T-cell (primary cell): ENCODE measurements around the gene TMEM129. TPM values are rescaled to one million over a fixed set of nuclear protein-coding genes. Genes with fewer than 3 reads are reported as not detected.

Experiments used
- ATAC-seq, 4 experiments: fragments of 200-7000 bp in 3 of 4; fragments of 150-1000 bp in 1 of 4; cut with Tn5 transposase; replicated peaks in 1 of 4; 1 replicate in 3 of 4; 2 replicates in 1 of 4; pipeline ENCODE4 v1.10.0; 2021; ENCODE audit warnings: moderate library complexity in 3 of 4, mild to moderate bottlenecking in 2 of 4, moderate number of reproducible peaks in 1 of 4
- CTCF ChIA-PET, 2 donors: fragments of 300-600 bp; sonication (Branson Sonifier 250); formaldehyde crosslinking; loops; one replicate each; lab custom pipeline; 2022; ENCODE audit warnings: antibody characterized with exemption in 2 of 2; lab: Charles Lee
- POLR2A ChIA-PET, 2 donors: fragments of 300-600 bp; sonication (Branson Sonifier 250); formaldehyde crosslinking; loops; one replicate each; lab custom pipeline; 2022; ENCODE audit warnings: antibody characterized with exemption in 2 of 2; lab: Charles Lee
- DNase-seq, 35 experiments: peaks; one replicate each; pipeline versions ENCODE4 v3.0.0 to v3.0.0-alpha.2; 2013 to 2023
- H3K27ac ChIP-seq: one replicate; pipeline ENCODE4 v1.5.1; 2013; ENCODE audit warnings: low read length
- H3K27me3 ChIP-seq, 2 experiments: replicated peaks in 1 of 2; 1 replicate in 1 of 2; 2 replicates in 1 of 2; pipeline versions ENCODE4 v1.6.1 to v1.7.0; 2013; ENCODE audit warnings: low read length in 1 of 2, mixed read lengths in 1 of 2; ENCODE audit not compliant: control insufficient read depth in 2 of 2, insufficient read depth in 2 of 2; ENCODE audit errors: extremely low read depth in 1 of 2
- H3K36me3 ChIP-seq, 2 donors: 1 replicate in 1 of 2; 2 replicates in 1 of 2; pipeline versions ENCODE4 v1.6.1 to v1.7.0; 2013; ENCODE audit warnings: low read length in 1 of 2; ENCODE audit not compliant: control insufficient read depth in 2 of 2, insufficient read depth in 1 of 2; ENCODE audit errors: extremely low read depth in 1 of 2
- H3K4me1 ChIP-seq, 2 experiments: 1 replicate in 1 of 2; 2 replicates in 1 of 2; pipeline versions ENCODE4 v1.6.1 to v1.7.0; 2013; ENCODE audit warnings: low read length in 2 of 2, mixed read lengths in 1 of 2; ENCODE audit not compliant: insufficient read depth in 2 of 2, control insufficient read depth in 1 of 2; ENCODE audit errors: extremely low read depth in 1 of 2
- H3K4me3 ChIP-seq, 2 donors: 1 replicate in 1 of 2; 2 replicates in 1 of 2; pipeline versions ENCODE4 v1.5.1 to v1.7.0; 2013; ENCODE audit warnings: mild to moderate bottlenecking in 2 of 2, low read length in 1 of 2, moderate library complexity in 1 of 2; ENCODE audit not compliant: control insufficient read depth in 1 of 2; ENCODE audit errors: extremely low read depth in 1 of 2
- H3K9me3 ChIP-seq: 2 replicates; pipeline ENCODE4 v1.7.0; 2013
- H3K27ac Mint-ChIP-seq, 2 donors: one replicate each; pipeline ENCODE4 v1.8.0; 2020 to 2021; ENCODE audit warnings: mild to moderate bottlenecking in 2 of 2, mixed read lengths in 2 of 2
- H3K27me3 Mint-ChIP-seq, 2 donors: one replicate each; pipeline ENCODE4 v1.8.0; 2021 to 2022; ENCODE audit warnings: mixed read lengths in 2 of 2
- H3K36me3 Mint-ChIP-seq: one replicate; pipeline ENCODE4 v1.8.0; 2021; ENCODE audit warnings: mixed read lengths
- H3K4me1 Mint-ChIP-seq, 3 donors: one replicate each; pipeline ENCODE4 v1.8.0; 2020 to 2022; ENCODE audit warnings: mixed read lengths in 3 of 3, mild to moderate bottlenecking in 1 of 3
- H3K4me3 Mint-ChIP-seq, 3 donors: one replicate each; pipeline ENCODE4 v1.8.0; 2020 to 2022; ENCODE audit warnings: mild to moderate bottlenecking in 3 of 3, mixed read lengths in 3 of 3, moderate library complexity in 3 of 3
- H3K9me3 Mint-ChIP-seq, 3 donors: one replicate each; pipeline ENCODE4 v1.8.0; 2020 to 2022; ENCODE audit warnings: mixed read lengths in 3 of 3
- WGBS: methylation state at CpG from one replicate; pipeline ENCODE4 v1.1.5; 2013; ENCODE audit warnings: missing lambda C conversion rate; ENCODE audit not compliant: insufficient coverage; 5-methylcytosine and 5-hydroxymethylcytosine counted together
- total RNA-seq, 35 experiments: library from RNA in 6 of 35; stranded (reverse) in 6 of 35; fragments of 120-200 nt in 1 of 35; gene quantifications; one replicate each; pipeline versions ENCODE4 v1.2.1 to v1.2.4 and lab custom pipeline; 2013 to 2026

The TMEM129 gene
- total RNA-seq, 5 donors from 2014 or later (not counting 1 experiment from before 2014, with no cell fraction given), result 22.9 to 49.4 (median 46.3) TPM

GRCh38 chr4:1750381-1751154, 29.4 kb upstream of the TMEM129 start:
- CTCF ChIA-PET, result interaction anchor here in 1 of 2 donors (0.6 kb wide), 1 partner anchor 571 kb away, joined by 8 read pairs; no protein-coding TSS in a partner anchor
- H3K9me3 Mint-ChIP-seq, result no peaks in the 10 kb centered on the region
- DNase-seq, result no peak
- ATAC-seq, result no peak
- H3K36me3 Mint-ChIP-seq, result no peaks in the 10 kb centered on the region
- POLR2A ChIA-PET, result no interaction called here
- Histone ChIP-seq H3K4me3 (no peak overlapping the region), H3K27ac (no peak overlapping the region), H3K36me3 (no peaks in the 10 kb centered on the region), H3K9me3 (no peaks in the 10 kb centered on the region), H3K4me1 (peaks cover 9 to 33% of the 10 kb centered on the region in 2 experiments), H3K27me3 (peaks cover 0 to 34% of the 10 kb centered on the region in 2 experiments)
- WGBS, result 89% methylated on average over 10 of the region's 18 CpGs
- H3K27ac Mint-ChIP-seq, result no peak overlapping the region
- peaks cover 0 to 5% (median 0%) of the 10 kb centered on the region in 3 donors for H3K4me1 Mint-ChIP-seq
- no peak overlapping the region for H3K4me3 Mint-ChIP-seq
- H3K27me3 Mint-ChIP-seq, result peaks cover 0 to 2% of the 10 kb centered on the region in 2 donors

- CTCF ChIA-PET, result interaction anchor here in 1 of 2 donors (0.6 kb wide), 1 partner anchor 570 kb away, joined by 8 read pairs; no protein-coding TSS in a partner anchor
- 60% methylated on average over 1 of the region's 14 CpGs for WGBS
- no peak for DNase-seq
- Histone ChIP-seq H3K36me3 (peaks cover 0 to under 1% of the 10 kb centered on the region in 2 donors), H3K4me3 (no peak overlapping the region), H3K4me1 (peaks cover 9 to 33% of the 10 kb centered on the region in 2 experiments), H3K27ac (no peak overlapping the region), H3K27me3 (peaks cover 0 to 34% of the 10 kb centered on the region in 2 experiments), H3K9me3 (no peaks in the 10 kb centered on the region)
- Mint-ChIP-seq H3K4me3 (no peak overlapping the region), H3K4me1 (peaks cover 0 to 5% (median 0%) of the 10 kb centered on the region in 3 donors), H3K27me3 (peaks cover 0 to 2% of the 10 kb centered on the region in 2 donors), H3K9me3 (no peaks in the 10 kb centered on the region), H3K27ac (no peak overlapping the region), H3K36me3 (no peaks in the 10 kb centered on the region)
- ATAC-seq, result no peak
- POLR2A ChIA-PET, result no interaction called here
Observed at GRCh38 chr4:1749826-1750225, 28.7 kb upstream of the TMEM129 start.

DNA sequence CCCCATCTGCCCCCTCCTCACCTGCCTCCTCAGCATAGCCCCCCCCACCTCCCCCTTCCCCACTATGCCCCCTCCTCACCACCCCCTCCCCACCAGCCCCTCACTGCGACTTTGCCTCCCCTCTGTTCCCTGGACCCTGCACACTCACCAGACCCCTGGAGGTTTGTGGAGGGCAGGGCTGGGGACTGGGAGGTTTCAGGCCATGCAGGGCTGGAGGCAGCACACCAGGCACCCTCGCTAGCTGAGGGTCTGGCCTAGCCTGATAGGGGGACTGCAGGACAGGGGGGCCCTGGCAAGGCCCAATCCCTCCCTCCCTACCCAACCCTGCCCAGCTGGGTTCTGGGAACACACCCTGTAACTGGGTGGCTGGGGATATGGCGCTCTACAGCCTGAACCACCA, 28.2 kb upstream of the TMEM129 start:
- Mint-ChIP-seq H3K4me3 (no peak overlapping the region), H3K4me1 (peaks cover 0 to 5% (median 0%) of the 10 kb centered on the region in 3 donors), H3K9me3 (no peaks in the 10 kb centered on the region), H3K27ac (no peak overlapping the region), H3K27me3 (peaks cover 0 to 2% of the 10 kb centered on the region in 2 donors), H3K36me3 (no peaks in the 10 kb centered on the region)
- POLR2A ChIA-PET, result no interaction called here
- no peak overlapping the region for H3K27ac ChIP-seq
- CTCF ChIA-PET, result no interaction called here
- H3K4me3 ChIP-seq, result no peak overlapping the region
- 90% methylated on average over 2 of the region's 3 CpGs for WGBS
- peaks cover 4 to 5% of the 10 kb centered on the region in 2 donors for H3K36me3 ChIP-seq
- no peak for DNase-seq
- H3K27me3 ChIP-seq, result peaks cover 0 to 34% of the 10 kb centered on the region in 2 experiments
- no peak for ATAC-seq
- peaks cover 9 to 33% of the 10 kb centered on the region in 2 experiments for H3K4me1 ChIP-seq
- no peaks in the 10 kb centered on the region for H3K9me3 ChIP-seq

GRCh38 chr4:1748465-1748995, 27.4 kb upstream of the TMEM129 start:
- Mint-ChIP-seq H3K4me1 (peaks cover 0 to 5% (median 0%) of the 10 kb centered on the region in 3 donors), H3K27me3 (peaks cover 0 to 2% of the 10 kb centered on the region in 2 donors), H3K27ac (no peak overlapping the region), H3K4me3 (no peak overlapping the region), H3K36me3 (peaks cover 3% of the 10 kb centered on the region), H3K9me3 (no peaks in the 10 kb centered on the region)
- Histone ChIP-seq H3K27ac (no peak overlapping the region), H3K4me3 (no peak overlapping the region), H3K36me3 (peaks cover 7 to 11% of the 10 kb centered on the region in 2 donors), H3K4me1 (peaks cover 9 to 31% of the 10 kb centered on the region in 2 experiments), H3K9me3 (no peaks in the 10 kb centered on the region), H3K27me3 (peaks cover 0 to 30% of the 10 kb centered on the region in 2 experiments)
- WGBS, result 7% methylated on average over 20 of the region's 29 CpGs
- ChIA-PET POLR2A (no interaction called here), CTCF (interaction anchor here (0.5 to 2.0 kb wide), 8 partner anchors 151 to 1465 kb away, joined by 3 to 14 read pairs (median 4); no protein-coding TSS in a partner anchor)
- DNase-seq, result peak; percentile 41 to 84 (median 69)
- ATAC-seq, result peak in 3 of 4 experiments; percentile 52 to 67 (median 52)

DNA sequence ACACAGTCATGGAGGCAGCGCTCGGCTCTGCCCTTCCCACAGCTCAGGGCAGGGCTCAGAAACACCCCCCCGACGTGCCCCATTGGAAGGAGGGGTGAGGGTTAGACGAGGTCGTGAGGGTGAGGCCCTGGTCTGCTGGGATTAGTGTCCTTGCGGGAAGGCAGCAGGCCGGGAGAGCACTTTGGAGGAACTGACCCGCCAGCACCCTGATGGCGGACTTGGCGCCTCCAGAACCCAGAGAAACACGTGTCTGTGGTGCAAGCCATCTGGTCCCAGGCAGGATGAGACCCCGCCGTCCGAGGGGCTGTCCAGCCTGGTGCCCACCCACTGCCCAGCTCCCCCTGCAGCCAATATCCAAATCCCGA, 26.5 kb upstream of the TMEM129 start:
- POLR2A ChIA-PET, result no interaction called here
- no peaks in the 10 kb centered on the region for H3K9me3 ChIP-seq
- H3K4me3 Mint-ChIP-seq, result no peak overlapping the region
- no peak for ATAC-seq
- no peaks in the 10 kb centered on the region for H3K9me3 Mint-ChIP-seq
- CTCF ChIA-PET, result interaction anchor here (1.5 to 2.0 kb wide), 3 partner anchors 152 to 155 kb away, joined by 3 to 14 read pairs (median 6); no protein-coding TSS in a partner anchor
- H3K36me3 Mint-ChIP-seq, result peaks cover 6% of the 10 kb centered on the region
- peaks cover 10 to 11% of the 10 kb centered on the region in 2 donors for H3K36me3 ChIP-seq
- WGBS, result 77% methylated on average over 12 of the region's 16 CpGs
- peaks cover 0 to 4% (median 0%) of the 10 kb centered on the region in 3 donors for H3K4me1 Mint-ChIP-seq
- H3K27me3 Mint-ChIP-seq, result peaks cover 0 to 2% of the 10 kb centered on the region in 2 donors
- H3K27ac ChIP-seq, result no peak overlapping the region
- DNase-seq, result no peak
- no peak overlapping the region for H3K4me3 ChIP-seq
- peaks cover 0 to 22% of the 10 kb centered on the region in 2 experiments for H3K27me3 ChIP-seq
- no peak overlapping the region for H3K27ac Mint-ChIP-seq
- H3K4me1 ChIP-seq, result peaks cover 3 to 21% of the 10 kb centered on the region in 2 experiments

GRCh38 chr4:1746919-1747602, 25.9 kb upstream of the TMEM129 start:
- Mint-ChIP-seq H3K36me3 (peaks cover 6% of the 10 kb centered on the region), H3K4me1 (peaks cover 0 to 4% (median 0%) of the 10 kb centered on the region in 3 donors), H3K27me3 (peaks cover 0 to 2% of the 10 kb centered on the region in 2 donors), H3K4me3 (no peak overlapping the region), H3K9me3 (no peaks in the 10 kb centered on the region), H3K27ac (no peak overlapping the region)
- POLR2A ChIA-PET, result no interaction called here
- no peak for ATAC-seq
- Histone ChIP-seq H3K27ac (no peak overlapping the region), H3K36me3 (peaks cover 10 to 15% of the 10 kb centered on the region in 2 donors), H3K4me3 (no peak overlapping the region), H3K4me1 (peaks cover 0 to 16% of the 10 kb centered on the region in 2 experiments), H3K9me3 (no peaks in the 10 kb centered on the region), H3K27me3 (peaks cover 0 to 17% of the 10 kb centered on the region in 2 experiments)
- CTCF ChIA-PET, result interaction anchor here (0.7 to 2.0 kb wide), 4 partner anchors 153 to 166 kb away, joined by 3 to 14 read pairs (median 6); no protein-coding TSS in a partner anchor
- 84% methylated on average over 24 of the region's 33 CpGs for WGBS
- no peak for DNase-seq
